HG03432 (cell line): ENCODE data around the gene MIPOL1.
"Not testable (repeated sequence)": the region's sequence is repeated elsewhere in the genome, so short reads cannot be mapped to it uniquely, and the experiment has no call there.

Source experiments
- ATAC-seq: cut with Tn5 transposase; IDR thresholded peaks from one replicate; pipeline ENCODE4 v1.9.1; 2021; ENCODE audit warnings: mild to moderate bottlenecking, moderate library complexity; ENCODE audit not compliant: unreplicated experiment

The MIPOL1 gene

DNA sequence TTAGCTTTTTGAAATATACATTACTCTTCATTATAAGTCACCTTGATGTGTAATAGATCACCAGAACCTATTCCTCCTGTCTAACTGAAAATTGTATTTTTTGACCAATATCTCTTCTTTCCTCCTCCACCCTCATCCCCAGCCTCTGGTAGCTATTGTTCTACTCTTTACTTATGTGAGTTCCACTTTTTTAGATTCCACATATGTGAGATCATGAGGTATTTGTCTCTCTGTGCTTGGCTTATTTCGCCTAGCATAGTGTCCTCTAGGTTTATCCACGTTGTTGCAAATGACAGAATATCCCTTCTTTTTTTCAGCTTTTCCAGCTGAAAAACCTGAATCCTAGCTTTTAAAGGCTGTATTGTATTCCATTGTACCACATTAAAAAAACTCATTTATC is 82.1 kb downstream of the MIPOL1 start:
- no peak for ATAC-seq

GRCh38 chr14:37284760-37285159 is 87.0 kb downstream of the MIPOL1 start:
- ATAC-seq = no peak

DNA sequence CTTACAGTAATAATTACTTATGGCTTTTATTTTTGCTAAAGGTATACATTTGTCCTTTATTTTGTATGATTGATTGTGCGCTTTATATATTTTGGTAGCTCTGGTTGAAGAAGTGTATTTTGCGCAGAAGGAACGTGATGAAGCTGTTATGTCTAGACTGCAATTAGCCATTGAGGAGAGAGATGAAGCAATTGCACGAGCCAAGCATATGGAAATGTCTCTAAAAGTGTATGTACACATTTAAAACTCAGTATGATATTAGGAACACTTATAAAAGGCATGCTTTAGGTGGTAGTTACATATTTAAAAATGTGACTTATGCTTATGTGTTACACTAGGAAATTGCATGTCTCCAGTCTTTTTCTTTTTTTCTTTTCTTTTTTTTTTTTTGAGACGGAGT is 87.5 kb downstream of the MIPOL1 start:
- ATAC-seq = no peak

GRCh38 chr14:37289688-37290087 is 92.0 kb downstream of the MIPOL1 start:
- no peak for ATAC-seq

- ATAC-seq = not testable (repeated sequence)
These were observed 97.5 kb downstream of the MIPOL1 start for GRCh38 chr14:37295262-37295661.

- ATAC-seq = no peak
These were observed 113.5 kb downstream of the MIPOL1 start for GRCh38 chr14:37311252-37311651.

- ATAC-seq = no peak
These were observed 121.2 kb downstream of the MIPOL1 start for GRCh38 chr14:37318938-37319337.

DNA sequence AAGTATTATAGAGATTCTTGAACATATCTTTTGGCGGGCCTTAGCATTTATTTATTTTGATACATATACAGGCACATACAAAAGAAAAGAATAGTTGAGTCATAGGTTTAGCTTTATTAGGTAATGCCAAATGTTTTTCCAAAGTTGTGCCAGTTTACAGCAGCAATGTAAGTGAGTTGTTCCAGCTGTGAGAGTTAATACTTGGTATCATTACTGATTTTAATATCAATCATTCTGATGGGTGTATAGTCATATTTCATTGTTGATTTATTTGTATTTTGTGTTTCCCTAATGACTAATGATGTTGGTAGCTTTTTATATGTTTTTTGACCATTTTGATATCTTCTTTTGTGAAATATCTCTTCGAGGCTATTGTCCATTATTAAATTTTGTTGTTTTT is 122.4 kb downstream of the MIPOL1 start:
- no peak for ATAC-seq

DNA sequence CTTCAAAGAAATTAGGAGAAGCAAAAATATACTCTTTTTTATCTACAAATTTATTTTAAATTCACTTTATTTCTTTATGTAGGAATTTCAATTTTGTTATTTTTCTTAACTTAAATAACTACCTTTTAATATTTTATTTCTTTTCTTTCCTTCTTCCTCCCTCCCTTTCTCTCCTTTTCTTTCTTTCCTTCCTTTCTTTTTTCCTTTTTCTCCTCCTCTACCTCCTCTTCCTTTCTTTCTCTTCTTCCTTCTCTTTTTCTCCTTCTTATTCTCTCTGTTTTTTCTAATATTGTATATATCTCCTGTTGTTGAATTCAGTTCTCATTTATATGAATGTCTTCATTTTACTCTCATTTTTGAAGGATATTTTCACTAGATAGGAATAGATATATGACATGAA is 127.6 kb downstream of the MIPOL1 start:
- ATAC-seq = no peak

- no peak for ATAC-seq
These were observed 128.7 kb downstream of the MIPOL1 start for GRCh38 chr14:37326434-37326833.

- not testable (repeated sequence) for ATAC-seq
These were observed 130.2 kb downstream of the MIPOL1 start for GRCh38 chr14:37327933-37328332.

GRCh38 chr14:37328673-37329072 is 130.9 kb downstream of the MIPOL1 start:
- no peak for ATAC-seq

DNA sequence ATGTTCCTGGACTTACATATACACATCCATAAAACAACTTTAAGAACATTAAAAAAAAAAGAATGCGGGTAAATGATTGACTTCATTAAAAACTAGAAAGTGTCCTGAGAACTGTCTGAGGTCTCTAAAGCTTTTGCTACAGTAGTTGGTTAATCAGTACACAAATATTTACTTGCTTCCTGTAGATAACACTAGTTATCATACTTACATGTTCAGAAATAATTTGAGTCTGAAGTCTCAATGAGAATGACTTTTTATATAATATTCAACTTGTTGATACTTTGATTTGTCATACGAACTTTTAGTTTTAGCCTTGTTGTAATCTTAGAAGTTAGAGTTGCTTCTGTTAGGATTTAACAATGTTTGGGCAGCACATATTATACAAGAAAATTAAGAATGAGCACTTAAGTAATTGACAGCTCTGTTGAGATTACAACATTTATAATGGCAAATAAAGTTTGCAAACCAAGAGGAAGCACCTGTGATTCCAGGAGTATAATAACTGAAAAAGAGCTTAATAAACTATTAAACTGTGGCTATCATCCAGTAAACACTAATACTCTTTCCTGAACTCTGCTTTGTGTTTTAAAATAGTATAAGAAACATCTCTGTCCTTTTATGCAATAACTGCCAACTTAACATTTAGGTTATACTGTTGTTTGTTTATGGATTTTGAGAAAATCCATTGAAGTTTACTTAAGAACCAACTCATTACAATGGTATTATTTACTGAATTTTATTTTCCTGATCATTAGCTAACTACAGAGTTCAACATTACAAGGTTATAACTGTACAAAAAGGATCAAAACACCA is 131.7 kb downstream of the MIPOL1 start:
- no peak for ATAC-seq

- no peak for ATAC-seq
These were observed 133.2 kb downstream of the MIPOL1 start for GRCh38 chr14:37330910-37331309.

DNA sequence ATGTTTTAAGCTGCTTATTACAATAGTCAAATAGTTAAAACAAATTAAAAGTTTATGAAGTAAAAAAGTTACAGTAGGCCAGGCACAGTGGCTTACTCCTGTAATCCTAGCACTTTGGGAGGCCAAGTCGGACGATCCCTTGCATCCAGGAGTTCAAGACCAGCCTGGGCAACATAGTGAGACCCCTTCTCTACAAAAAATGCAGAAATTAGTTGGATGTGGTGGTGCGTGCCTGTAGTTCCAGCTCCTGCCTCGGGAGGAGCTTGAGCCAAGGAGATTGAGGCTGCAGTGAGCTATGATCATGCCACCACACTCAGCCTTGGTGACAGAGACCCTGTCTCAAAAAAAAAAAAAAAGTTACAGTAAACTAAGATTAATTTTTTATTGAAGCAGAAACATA is 142.6 kb downstream of the MIPOL1 start:
- ATAC-seq = no peak

DNA sequence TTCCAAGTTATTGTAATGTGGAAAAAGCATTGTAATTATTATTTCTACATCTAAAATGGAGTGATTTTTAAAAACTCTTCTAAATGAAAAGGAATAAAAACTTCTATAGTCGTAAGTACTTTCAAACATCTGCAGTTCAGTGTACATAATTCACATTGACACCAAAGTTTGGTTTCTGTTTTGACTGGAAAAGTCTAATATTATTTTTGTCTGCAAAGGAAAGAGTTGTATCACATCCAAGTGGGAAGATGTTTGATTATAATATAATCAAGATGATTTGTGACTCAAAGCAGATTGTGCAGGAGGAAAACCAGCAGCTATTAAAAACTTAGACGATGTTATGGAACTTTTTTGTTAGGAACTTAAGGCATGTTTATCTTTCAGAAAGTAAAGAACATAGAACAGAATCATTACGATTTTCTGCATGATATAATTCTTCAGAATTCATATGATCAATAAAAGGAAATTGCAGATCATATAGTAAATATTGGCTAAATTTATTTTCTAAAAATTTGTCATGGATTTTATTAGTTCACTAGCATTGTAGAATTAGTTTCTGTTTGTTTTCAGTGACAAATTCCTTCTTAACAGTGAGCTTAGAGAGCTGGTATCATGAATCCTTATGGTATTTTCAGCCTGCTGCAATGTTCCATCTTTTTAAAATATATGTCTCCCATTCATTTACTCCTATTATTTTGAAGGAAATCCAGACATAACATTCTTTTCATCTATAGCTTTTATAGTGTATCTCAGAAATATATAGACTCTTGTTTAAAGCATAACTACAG is 145.8 kb downstream of the MIPOL1 start:
- ATAC-seq = no peak

GRCh38 chr14:37363661-37364060 is 165.9 kb downstream of the MIPOL1 start:
- no peak for ATAC-seq

DNA sequence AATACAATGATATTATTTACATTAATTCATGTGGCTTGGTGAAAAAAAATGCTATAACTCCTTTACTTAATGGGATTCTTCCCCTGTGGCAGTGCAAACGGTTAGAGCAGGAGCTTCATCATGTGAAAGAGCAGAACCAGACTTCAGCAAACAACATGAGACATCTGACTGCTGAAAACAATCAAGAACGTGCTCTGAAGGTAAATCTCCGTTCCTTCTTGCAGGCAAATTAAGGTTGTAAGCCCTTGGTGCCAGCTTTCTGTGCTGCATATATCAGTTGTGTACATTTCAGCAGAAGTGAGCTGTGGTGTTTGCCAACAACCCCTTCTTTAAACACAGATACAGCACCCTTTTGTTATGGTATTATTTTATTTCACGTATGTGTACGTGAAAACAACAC is 171.7 kb downstream of the MIPOL1 start:
- ATAC-seq = no peak

DNA sequence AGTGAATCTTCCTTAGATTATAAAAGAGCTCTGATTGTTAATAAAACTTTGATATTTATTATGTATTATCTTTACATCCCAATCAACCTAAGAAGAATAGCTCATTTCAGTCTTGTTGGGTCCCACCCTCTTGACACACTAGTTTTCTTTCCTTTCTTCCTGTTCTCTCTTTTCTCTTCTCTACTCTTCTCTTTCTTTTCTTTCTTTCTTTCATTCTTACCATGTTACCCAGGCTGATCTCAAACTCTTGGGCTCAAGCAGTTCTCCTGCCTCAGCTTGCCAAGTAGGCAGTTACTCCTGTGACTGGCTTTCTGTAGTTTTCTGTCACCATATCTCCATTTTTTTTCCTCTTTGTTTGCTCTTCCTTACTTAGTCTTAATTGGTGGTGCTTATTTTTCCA is 177.8 kb downstream of the MIPOL1 start:
- ATAC-seq = no peak

GRCh38 chr14:37376944-37377609 is 179.3 kb downstream of the MIPOL1 start:
- no peak for ATAC-seq

GRCh38 chr14:37384870-37385596 is 187.3 kb downstream of the MIPOL1 start:
- no peak for ATAC-seq
